ENCODE results near the gene ARHGEF18.
"Not testable (repeated sequence)": the region's sequence is repeated elsewhere in the genome, so short reads cannot be mapped to it uniquely, and the experiment has no call there.

ARHGEF18 gene

GRCh38 chr19:7349231-7349591, 474 bp downstream of the ARHGEF18 start:
- DNase-seq = no peak

GRCh38 chr19:7349961-7350711, 1.4 kb downstream of the ARHGEF18 start:
- DNase-seq = no peak

DNA sequence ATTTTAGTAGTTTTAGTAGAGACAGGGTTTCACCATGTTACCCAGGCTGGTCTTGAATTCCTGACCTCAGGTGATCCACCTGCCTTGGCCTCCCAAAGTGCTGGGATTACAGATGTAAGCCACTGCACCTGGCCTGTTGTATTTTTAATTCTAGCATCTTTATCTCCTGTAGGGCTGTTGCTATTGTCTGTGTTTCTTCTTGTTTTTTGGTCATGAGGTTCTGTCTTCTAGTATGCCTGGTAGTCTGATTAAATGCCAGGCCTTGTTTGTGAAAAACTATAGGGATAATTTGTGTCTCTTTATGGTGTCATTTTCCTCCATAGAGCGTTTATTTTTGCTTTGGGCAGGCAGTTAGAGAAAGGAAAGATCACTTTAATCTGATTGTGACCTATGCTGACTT, 3.1 kb downstream of the ARHGEF18 start:
- DNase-seq = no peak

DNA sequence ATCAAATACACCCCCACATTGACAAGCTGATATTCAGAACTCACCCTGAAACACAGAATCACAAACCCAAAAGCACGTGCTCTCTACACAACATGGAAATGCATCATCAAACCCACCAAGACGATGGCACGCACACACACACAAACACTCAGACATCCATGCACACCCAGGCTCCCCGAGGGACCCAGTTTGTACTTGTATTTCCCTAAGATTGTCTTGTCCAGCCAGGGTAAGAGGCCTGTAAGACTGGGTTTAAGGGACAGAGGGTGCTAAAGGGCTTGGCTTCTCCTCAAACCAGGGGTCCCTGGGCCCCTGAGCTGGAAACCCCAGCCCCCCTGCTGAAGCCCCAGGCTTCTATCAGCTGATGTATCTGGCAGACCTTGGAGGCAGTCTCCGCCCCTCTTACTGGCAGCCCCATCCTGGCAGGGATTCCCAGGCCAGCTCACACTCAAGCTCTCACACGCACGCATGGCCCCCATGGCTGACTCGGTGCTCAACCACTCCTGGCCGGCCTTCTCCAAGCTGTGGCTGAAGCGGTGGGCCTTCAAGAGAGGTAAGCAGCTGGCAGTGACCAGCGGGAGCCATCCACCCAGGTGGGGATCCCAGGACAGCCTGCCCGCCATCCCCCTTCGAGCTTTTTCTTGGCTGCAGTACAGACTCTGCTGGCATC, 6.5 kb downstream of the ARHGEF18 start:
- DNase-seq = no peak

DNA sequence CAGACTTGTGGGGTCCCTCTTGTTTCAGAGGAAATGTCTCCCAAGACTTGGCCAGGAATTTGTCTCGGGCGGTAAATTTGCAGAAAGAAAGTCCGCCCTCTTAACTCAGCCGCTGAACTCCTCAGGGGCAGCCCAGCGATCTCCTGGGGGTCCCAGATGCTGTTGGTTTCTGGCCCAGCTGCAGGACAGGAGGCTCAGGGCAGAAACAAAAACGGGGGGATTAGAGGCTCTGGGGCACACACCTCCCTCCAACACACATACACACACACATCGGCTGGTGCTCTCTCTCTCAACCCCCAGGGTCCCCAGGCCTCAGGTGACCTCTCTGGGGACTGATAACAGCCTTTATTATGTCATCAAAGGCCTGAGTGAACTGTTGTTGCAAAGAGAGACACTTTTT, 7.1 kb downstream of the ARHGEF18 start:
- no peak for DNase-seq

DNA sequence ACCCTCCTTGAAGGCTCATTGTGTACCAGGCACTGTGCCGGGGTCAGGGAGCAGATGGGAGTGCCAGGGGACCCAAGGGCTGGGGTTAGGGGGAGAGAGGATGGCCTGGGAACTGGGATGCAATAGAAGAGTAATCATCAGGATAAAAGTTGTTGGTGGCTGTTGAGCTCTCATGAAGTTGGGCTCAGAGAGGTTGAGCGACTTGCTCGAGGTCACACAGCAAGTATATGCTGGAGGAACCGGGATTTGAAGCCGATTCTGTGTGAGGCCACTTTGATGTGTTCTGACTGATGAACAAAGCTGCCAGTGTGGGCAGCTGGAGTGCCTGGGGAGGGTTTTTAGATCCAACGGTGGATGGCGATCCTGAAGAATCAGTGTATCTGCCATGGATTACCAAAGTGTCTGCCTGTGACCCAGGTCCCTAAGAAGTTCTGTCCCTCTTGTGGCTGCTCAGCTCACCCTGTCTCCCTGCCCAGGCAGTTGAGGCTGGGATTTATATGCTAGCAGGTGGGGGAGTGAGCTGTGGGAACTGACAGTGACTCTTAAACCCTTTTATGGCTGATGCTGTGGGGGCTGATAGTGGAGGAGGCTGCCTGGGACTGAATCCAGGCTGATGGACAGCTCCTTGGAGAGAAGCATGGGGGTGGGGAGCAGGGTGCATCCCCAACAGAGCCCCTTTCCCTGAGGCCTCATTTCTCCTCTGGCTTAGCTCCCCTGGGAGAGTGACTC, 8.3 kb downstream of the ARHGEF18 start:
- DNase-seq = no peak

- no peak for DNase-seq
Measured at GRCh38 chr19:7358102-7358597, 9.4 kb downstream of the ARHGEF18 start.

DNA sequence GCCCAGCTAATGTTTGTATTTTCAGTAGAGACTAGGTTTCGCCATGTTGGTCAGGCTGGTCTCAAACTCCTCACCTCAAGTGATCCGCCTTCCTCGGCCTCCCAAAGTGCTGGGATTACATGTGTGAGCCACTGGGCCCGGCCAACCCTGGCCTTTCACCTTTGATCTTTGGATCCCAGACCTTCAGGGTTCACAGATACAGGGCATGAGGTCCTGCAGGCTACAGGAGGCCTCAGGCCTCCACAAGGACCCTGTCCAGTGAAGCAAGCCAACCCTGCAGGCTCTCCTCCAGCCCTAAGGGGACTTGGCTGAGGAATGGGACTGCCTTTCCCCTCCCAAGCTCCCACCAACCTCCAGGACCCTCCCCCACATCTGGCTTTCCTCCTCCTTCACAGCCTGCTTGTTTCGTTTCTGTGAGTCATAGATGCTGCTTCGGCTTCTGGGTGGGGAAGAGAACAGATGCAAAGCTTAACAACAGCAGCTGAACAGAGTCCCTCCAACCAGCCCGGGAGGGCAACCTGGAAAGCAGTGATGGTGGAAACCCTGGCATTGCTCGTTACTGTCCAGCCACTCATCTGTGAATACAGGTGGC, 11.8 kb downstream of the ARHGEF18 start:
- no peak for DNase-seq

DNA sequence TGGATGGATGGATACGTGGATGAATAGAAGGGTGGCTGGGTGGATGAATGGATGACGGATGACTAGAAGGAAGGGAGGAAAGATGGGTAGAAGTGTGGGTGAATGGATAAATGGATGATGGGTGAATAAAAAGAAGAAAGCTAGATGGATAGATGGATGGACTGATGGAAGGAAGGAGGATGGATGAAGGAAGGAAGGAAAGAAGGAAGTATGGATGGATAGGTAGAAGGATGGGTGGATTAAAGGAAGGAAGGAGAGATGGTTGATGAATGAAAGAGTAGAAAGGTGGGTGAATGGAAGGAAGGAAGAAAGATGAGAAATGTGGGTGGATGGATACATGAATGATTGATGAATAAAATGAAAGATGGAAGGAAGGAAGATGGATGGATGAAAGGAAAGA, 14.5 kb downstream of the ARHGEF18 start:
- no peak for DNase-seq

- peak; percentile 22 for DNase-seq
Measured at GRCh38 chr19:7366701-7367420, 18.1 kb downstream of the ARHGEF18 start.

DNA sequence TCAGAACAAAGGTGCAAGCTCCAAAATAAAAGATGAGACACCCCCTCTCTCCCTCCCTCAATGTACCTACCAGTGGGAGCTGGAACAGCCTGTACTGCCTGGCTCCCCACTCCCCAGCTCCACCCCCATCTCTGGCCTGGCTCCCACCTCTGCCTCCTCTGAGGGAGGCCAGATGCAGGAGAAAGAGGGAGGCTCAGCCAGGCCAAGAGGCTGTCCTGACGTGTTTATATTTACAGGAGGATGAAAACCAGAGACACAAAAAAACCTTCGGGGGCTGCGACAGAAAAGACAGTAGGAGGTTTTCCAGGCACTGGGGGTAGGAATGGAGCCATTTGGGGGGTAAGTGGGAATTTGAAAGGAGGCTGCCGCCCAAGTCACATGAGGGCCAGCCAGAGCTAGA, 19.7 kb downstream of the ARHGEF18 start:
- DNase-seq = no peak

DNA sequence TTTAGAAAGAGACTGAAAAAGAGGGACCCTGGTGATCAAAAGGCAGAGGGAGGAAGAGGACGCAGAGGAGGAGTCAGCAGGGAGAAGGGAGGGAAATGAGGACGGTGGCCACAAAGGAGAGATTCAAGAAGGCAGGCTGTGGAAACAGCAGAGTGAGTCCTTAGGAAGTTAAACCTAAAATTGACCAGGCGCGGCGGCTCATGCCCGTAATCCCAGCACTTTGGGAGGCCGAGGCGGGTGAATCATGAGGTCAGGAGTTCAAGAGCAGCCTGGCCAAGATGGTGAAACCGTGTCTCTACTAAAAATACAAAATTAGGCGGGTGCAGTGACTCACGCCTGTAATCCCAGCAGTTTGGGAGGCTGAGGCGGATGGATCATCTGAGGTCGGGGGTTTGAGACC, 20.1 kb downstream of the ARHGEF18 start:
- not testable (repeated sequence) for DNase-seq

- DNase-seq = no peak
Measured at GRCh38 chr19:7370546-7370945, 21.8 kb downstream of the ARHGEF18 start.

GRCh38 chr19:7371001-7371400, 22.3 kb downstream of the ARHGEF18 start:
- DNase-seq = no peak

GRCh38 chr19:7372810-7373209, 24.1 kb downstream of the ARHGEF18 start:
- no peak for DNase-seq

DNA sequence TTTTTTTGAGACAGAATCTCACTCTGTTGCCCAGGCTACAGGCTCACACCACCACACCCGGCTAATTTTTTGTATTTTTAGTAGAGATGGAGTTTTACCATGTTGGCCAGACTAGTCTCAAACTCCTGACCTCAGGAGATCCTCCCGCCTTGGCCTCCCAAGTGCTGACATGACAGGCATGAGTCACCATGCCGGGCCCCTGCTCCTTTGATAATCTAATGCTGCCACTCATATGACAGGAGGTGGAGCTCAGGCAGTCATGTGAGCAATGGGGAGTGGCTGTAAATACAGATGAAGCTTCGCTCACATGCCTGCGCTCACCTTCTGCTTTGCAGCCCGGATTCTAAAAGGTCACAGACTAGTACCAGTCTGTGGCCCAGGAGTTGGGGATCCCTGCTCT, 25.1 kb downstream of the ARHGEF18 start:
- no peak for DNase-seq

- DNase-seq = no peak
Measured at GRCh38 chr19:7376151-7376852, 27.6 kb downstream of the ARHGEF18 start.

DNA sequence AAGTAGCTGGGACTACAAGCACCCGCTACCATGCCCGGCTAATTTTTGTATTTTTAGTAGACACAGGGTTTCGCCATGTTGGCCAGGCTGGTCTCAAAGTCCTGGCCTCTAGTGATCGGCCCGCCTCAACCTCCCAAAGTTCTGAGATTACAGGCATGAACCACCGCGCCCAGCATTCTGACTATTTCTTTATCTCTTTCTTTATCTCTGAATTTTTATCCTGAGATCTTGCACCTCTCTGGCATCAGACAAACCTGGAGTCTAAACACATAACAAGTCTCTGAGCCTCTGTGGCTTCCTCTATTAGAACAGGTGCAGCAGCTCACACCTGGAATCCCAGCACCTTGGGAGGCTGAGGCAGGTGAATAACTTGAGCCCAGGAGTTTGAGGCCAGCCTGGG, 28.5 kb downstream of the ARHGEF18 start:
- DNase-seq = no peak

GRCh38 chr19:7381073-7381390, 32.3 kb downstream of the ARHGEF18 start:
- no peak for DNase-seq

DNA sequence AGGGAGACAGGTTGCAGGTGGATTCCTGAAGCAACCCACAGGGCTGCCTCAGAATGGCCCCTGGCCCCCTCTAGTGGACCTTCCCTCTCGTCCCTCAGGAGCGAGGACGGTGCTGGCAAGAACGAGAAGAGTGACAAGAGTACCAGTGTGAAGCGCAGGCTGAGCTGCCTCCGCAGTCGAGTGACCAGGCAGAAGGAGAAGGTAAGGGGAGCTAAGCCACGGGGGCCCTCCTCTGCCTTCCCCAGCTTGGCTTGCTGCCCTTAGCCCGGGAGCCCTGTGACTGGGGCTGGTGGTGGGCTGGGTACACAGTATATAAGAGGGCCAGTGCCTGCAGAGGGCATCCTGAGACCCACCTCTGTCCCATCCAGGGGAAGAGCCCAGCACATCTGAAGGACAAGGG, 34.0 kb downstream of the ARHGEF18 start:
- no peak for DNase-seq

DNA sequence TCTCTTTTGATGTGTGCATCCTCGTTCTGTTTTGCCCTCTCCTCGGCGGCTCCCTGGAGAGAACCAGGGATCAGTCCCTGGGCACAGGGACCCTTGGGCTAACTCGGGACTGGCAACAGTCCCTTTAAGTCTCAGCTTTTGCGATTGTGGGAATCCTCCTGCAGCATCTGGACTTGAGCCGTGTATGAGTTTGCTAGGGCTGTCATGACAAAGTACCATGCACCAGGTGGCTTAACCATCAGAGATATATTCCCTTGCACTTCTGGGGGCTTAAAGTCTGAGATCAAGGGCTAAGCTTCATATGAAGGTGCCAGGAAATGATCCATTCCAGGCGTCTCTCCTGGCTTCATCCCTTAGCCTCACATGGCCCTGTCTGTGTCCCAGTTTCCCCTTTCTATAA, 34.5 kb downstream of the ARHGEF18 start:
- DNase-seq = no peak

GRCh38 chr19:7385062-7385461, 36.3 kb downstream of the ARHGEF18 start:
- DNase-seq = no peak

Data from kidney glomerular epithelial cell (primary cell).